T-helper 1 cell treated with Interleukin-12 subunit alpha and Interleukin-12 subunit beta and Interleukin-4 antibody, amounts not matched to agents 30 μg/mL and 1 μg/mL, for 36 hours (primary cell): ENCODE data around the gene MAP7D2.

Experiments used
- H3K27ac Mint-ChIP-seq: one replicate; pipeline ENCODE4 v1.8.0; 2021; ENCODE audit warnings: mild to moderate bottlenecking, mixed read lengths
- H3K27me3 Mint-ChIP-seq: one replicate; pipeline ENCODE4 v1.8.0; 2021; ENCODE audit warnings: low read depth, mixed read lengths
- H3K36me3 Mint-ChIP-seq: one replicate; pipeline ENCODE4 v1.8.0; 2021; ENCODE audit warnings: low read depth, mixed read lengths
- H3K4me1 Mint-ChIP-seq: one replicate; pipeline ENCODE4 v1.8.0; 2021; ENCODE audit warnings: low read depth, mixed read lengths
- H3K4me3 Mint-ChIP-seq: one replicate; pipeline ENCODE4 v1.8.0; 2021; ENCODE audit warnings: mild to moderate bottlenecking, moderate library complexity, mixed read lengths
- H3K9me3 Mint-ChIP-seq: one replicate; pipeline ENCODE4 v1.8.0; 2021; ENCODE audit warnings: mixed read lengths

Gene MAP7D2

GRCh38 chrX:19991350-19991718 lies 125.4 kb downstream of the MAP7D2 start:
- Mint-ChIP-seq H3K27ac (peak overlapping the region; percentile 90), H3K4me1 (peaks cover 12% of the 10 kb centered on the region), H3K36me3 (peaks cover 5% of the 10 kb centered on the region), H3K9me3 (no peaks in the 10 kb centered on the region), H3K4me3 (peak overlapping the region; percentile 92), H3K27me3 (no peaks in the 10 kb centered on the region)

DNA sequence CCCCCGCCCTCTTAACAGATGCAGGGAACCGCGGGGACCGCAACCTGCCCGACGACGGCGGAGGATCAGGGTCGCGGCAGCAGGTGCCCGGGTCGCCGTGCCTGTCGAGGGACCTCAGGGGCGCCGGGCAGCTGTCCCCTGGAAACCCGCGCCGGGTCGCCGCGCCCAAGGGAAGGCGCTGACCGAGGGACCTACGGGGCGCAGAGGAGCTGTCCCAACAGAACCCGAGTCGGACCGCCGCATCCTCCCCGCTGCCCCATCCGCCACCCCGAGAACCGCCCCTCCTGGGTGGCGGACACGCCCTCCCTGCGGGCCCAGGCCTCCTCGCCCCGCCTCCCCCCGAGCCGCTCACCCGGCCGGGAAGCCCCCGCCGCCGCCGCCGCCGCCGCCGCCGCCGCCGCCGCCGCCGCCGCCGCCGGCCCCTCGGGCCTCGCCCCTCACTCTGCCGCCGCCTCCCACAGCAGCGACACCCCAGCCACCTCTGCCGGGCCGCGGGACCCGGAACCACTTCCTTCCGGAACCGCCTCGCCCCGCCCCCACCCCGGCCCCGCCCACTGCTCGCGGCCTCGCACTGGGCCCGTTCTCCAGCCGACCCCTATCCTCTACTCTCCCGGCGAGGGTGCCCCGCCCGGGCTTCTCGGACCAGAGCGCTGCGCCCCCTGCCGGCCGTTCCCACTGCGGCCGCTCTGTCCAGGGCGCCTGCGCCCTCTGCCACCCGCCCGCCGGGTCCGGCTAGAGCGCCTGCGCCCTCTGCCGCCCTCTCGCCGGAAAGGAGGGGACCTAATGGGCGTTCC lies 126.0 kb downstream of the MAP7D2 start, which contains the start of gene BCLAF3:
TSS of gene BCLAF3 (minus strand) at position 506 of the 794 bp plus-strand sequence. CDS start 20,797 bp downstream, outside the sequence.
- no peaks in the 10 kb centered on the region for H3K27me3 Mint-ChIP-seq

DNA sequence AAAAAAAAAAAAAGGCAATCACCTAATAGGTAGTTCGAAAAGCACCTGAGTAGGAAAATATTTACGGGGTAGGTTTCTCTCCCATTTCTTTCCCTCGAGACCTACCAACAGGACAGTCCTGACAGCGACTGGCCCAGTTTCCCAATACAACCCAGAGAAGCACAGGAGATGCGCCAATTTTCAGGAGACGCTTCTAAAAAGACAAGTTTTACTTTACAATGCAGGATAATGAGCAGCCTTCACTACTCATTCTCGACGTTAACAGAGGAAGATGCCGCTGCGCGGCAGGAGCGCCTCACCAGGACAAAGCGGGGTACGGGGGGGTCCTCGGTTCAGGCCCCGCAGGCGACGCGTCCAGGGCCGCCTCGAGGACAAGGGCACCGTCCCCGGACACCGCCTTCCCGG lies 126.6 kb downstream of the MAP7D2 start:
- Mint-ChIP-seq H3K9me3 (no peaks in the 10 kb centered on the region), H3K27ac (peak overlapping the region; percentile 69), H3K36me3 (peaks cover 8% of the 10 kb centered on the region), H3K27me3 (no peaks in the 10 kb centered on the region), H3K4me3 (peak overlapping the region; percentile 91), H3K4me1 (peaks cover 12% of the 10 kb centered on the region)

More for the DNA sequence above, 126.0 kb downstream of the MAP7D2 start, which contains the start of gene BCLAF3:
- H3K36me3 Mint-ChIP-seq: peaks cover 6% of the 10 kb centered on the region
- H3K4me1 Mint-ChIP-seq: peaks cover 12% of the 10 kb centered on the region
- peak within 1 kb of the TSS; percentile 92 for H3K4me3 Mint-ChIP-seq
- no peaks in the 10 kb centered on the region for H3K9me3 Mint-ChIP-seq
- H3K27ac Mint-ChIP-seq: peak within 1 kb of the TSS; percentile 90

DNA sequence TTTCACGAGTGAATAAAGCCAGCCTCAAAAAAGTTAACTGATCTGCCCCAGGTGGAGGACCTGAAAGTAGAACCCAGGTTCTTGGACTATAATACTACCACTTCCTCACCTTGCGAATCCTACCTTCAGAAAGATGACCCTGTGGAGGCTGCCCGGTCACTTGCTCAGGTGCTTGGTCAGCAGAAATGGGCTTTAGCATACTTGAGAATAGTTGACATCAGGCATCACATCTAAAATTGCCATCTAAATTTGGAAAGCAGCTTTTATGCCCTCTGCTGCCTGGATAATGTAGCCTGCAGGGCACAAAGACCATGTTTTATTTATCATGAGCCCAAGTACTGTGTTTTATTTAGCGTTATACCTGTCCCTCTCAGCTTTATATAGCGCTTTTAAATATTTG lies 128.9 kb downstream of the MAP7D2 start:
- peaks cover 8% of the 10 kb centered on the region for H3K36me3 Mint-ChIP-seq
- no peak overlapping the region for H3K4me3 Mint-ChIP-seq

DNA sequence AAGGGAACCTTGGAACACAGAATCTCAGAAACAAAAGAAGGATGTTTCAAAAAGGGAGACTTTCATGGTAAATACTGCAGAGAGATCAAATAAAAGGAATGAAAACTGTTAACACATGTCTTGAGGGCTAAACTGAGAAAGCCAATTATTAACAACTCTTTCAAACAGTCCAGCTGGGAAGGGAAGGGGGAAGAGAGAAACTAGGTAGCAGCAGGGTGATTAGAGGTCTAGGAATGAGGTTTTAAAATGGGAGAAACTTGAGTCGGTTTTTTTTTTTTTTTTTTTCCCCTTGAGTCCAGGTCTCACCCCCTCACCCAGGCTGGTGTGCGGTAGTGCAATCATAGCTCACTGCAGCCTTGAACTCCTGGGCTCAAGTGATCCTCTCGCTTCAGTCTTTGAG lies 130.2 kb downstream of the MAP7D2 start:
- H3K9me3 Mint-ChIP-seq: no peaks in the 10 kb centered on the region
- H3K4me1 Mint-ChIP-seq: peaks cover 9% of the 10 kb centered on the region
- no peaks in the 10 kb centered on the region for H3K27me3 Mint-ChIP-seq
- peak overlapping the region; percentile 13 for H3K27ac Mint-ChIP-seq
- no peak overlapping the region for H3K4me3 Mint-ChIP-seq
- peaks cover 8% of the 10 kb centered on the region for H3K36me3 Mint-ChIP-seq

More for the DNA sequence above, 128.9 kb downstream of the MAP7D2 start:
- H3K4me1 Mint-ChIP-seq: peaks cover 12% of the 10 kb centered on the region
- H3K27me3 Mint-ChIP-seq: no peaks in the 10 kb centered on the region
- no peaks in the 10 kb centered on the region for H3K9me3 Mint-ChIP-seq
- no peak overlapping the region for H3K27ac Mint-ChIP-seq

GRCh38 chrX:19981947-19982346 lies 134.8 kb downstream of the MAP7D2 start:
- no peaks in the 10 kb centered on the region for H3K27me3 Mint-ChIP-seq
- H3K27ac Mint-ChIP-seq: no peak overlapping the region
- no peak overlapping the region for H3K4me3 Mint-ChIP-seq
- H3K4me1 Mint-ChIP-seq: peaks cover 2% of the 10 kb centered on the region
- peaks cover 10% of the 10 kb centered on the region for H3K9me3 Mint-ChIP-seq
- H3K36me3 Mint-ChIP-seq: peaks cover 17% of the 10 kb centered on the region

GRCh38 chrX:19975845-19976244 lies 140.9 kb downstream of the MAP7D2 start:
- no peak overlapping the region for H3K4me3 Mint-ChIP-seq
- H3K27ac Mint-ChIP-seq: no peak overlapping the region
- H3K36me3 Mint-ChIP-seq: peaks cover 19% of the 10 kb centered on the region
- peaks cover 2% of the 10 kb centered on the region for H3K4me1 Mint-ChIP-seq
- H3K9me3 Mint-ChIP-seq: peaks cover 18% of the 10 kb centered on the region
- H3K27me3 Mint-ChIP-seq: no peaks in the 10 kb centered on the region

- no peaks in the 10 kb centered on the region for H3K27me3 Mint-ChIP-seq
- H3K4me1 Mint-ChIP-seq: peaks cover 2% of the 10 kb centered on the region
- H3K27ac Mint-ChIP-seq: no peak overlapping the region
- peaks cover 14% of the 10 kb centered on the region for H3K36me3 Mint-ChIP-seq
- H3K9me3 Mint-ChIP-seq: peaks cover 15% of the 10 kb centered on the region
- H3K4me3 Mint-ChIP-seq: no peak overlapping the region
These were observed 143.7 kb downstream of the MAP7D2 start for GRCh38 chrX:19972984-19973383.

GRCh38 chrX:19968276-19968675 lies 148.4 kb downstream of the MAP7D2 start:
- Mint-ChIP-seq H3K27ac (no peak overlapping the region), H3K4me3 (no peak overlapping the region), H3K36me3 (peaks cover 12% of the 10 kb centered on the region), H3K9me3 (no peaks in the 10 kb centered on the region), H3K27me3 (no peaks in the 10 kb centered on the region), H3K4me1 (peaks cover 13% of the 10 kb centered on the region)

DNA sequence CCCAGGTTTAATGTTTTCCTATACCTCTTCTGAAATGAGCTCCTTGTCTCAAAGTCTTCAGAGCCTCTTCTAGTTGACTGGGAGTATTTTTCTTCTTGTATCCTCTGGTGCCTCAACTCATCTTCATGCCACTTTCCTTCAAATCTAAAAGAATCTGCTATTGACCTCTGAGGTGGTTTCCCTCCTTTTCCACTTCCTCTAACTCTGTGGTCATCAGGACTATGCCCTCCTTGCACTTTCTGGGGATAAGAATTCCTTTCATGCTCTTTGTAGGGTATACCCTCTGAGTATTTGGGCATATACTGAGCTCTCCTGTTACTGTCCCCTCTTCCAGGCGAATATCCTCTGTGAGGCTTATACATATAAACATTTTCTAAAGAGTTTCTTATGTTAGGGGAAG lies 150.7 kb downstream of the MAP7D2 start:
- Mint-ChIP-seq H3K36me3 (peaks cover 14% of the 10 kb centered on the region), H3K4me1 (peaks cover 13% of the 10 kb centered on the region), H3K4me3 (no peak overlapping the region), H3K27me3 (no peaks in the 10 kb centered on the region), H3K9me3 (no peaks in the 10 kb centered on the region), H3K27ac (no peak overlapping the region)

DNA sequence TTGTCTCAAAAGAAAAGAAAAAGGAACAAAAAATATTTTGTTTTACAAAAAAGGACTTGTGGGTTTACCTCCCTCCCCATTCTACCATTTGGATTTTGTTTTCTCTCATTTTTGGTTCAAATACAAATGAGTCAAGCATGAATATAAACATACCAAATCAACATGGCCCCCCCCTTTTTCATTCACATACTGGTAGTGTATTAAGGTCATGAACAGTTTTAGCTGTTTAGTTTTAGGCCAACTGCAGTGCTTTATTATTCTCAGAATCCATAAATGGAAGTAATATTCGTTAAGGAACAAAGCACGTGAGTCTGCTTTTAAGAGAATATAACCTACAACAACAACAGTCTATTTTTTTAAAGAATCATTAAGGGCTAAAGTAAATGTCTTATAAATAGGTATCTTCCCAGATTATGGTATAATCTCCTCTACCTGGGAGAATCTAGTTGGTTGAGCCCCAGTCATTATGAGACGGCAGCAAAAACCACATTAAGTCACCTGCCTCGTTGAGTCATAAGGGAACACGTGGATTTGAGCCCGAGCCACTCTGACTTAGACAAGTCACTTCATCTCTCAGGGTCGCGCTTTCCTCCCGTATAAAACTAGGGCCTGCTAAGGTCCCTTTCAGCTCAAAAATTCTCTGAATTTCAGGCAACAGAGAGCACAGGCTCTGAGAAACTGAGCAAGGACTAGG lies 152.5 kb downstream of the MAP7D2 start:
- Mint-ChIP-seq H3K27me3 (no peaks in the 10 kb centered on the region), H3K9me3 (no peaks in the 10 kb centered on the region), H3K36me3 (peaks cover 14% of the 10 kb centered on the region), H3K4me1 (peaks cover 13% of the 10 kb centered on the region), H3K4me3 (no peak overlapping the region), H3K27ac (no peak overlapping the region)

DNA sequence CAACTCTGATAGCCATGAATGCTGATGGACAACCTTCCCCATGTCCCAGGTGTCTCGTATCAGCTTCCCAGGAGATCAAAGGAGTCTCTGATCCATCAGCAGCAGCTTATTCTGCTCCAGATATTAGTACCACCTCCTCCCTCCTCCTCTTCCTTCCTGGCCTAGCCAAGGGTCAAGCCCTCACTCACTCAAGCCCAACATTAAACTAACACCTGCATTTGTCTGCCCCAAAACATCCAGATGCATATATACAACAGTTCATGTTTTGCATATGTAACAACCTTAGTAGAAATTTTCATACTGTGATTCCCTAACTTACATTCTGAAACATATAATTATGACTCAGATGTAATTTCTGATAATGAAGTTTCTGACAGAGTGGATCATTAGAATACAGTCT lies 155.8 kb downstream of the MAP7D2 start:
- Mint-ChIP-seq H3K36me3 (peaks cover 13% of the 10 kb centered on the region), H3K4me3 (no peak overlapping the region), H3K4me1 (peaks cover 12% of the 10 kb centered on the region), H3K27me3 (no peaks in the 10 kb centered on the region), H3K9me3 (no peaks in the 10 kb centered on the region), H3K27ac (no peak overlapping the region)

DNA sequence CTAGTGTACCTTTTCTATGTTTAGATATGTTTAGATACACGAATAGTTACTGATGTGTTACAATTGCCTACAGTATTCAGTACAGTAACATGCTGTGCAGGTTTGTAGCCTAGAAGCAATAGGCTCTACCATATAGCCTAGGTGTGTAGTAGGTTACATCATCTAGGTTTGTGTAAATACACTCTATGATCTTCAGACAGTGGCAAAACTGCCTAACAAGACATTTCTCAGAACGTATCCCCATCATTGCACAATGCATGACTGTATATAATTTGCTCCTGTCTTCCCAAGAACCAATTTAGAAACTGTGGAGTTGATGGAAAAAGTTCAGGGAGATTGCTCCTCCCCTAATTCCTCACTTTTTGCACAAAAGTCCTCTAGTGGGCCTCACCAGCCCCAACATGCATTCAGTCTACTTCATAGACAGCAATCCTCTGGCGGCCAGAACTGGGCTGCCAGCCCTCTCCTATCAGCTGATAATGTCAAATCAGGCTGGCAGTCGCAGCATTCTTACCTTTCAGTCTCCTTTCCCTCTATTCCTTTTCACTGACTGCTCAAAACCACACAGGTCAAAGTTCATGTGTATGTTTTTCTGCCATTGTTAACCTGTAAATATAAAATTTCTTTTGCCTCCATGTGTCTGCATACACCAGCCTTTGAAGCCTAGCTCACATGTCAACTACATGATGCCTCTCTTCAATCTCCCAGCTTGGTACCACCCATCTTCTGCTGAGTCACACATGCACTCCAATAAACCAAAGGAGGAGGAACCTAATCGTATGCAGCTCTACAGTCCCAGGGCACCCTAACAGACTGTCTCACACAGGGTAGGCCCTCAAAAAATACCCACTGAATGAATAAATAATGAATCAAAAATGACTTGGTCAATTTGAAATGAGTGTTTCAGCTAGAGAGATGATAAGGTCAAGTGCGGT lies 157.9 kb downstream of the MAP7D2 start:
- H3K27ac Mint-ChIP-seq: no peak overlapping the region
- no peak overlapping the region for H3K4me3 Mint-ChIP-seq
- no peaks in the 10 kb centered on the region for H3K27me3 Mint-ChIP-seq
- H3K4me1 Mint-ChIP-seq: peaks cover 2% of the 10 kb centered on the region
- no peaks in the 10 kb centered on the region for H3K9me3 Mint-ChIP-seq
- peaks cover 6% of the 10 kb centered on the region for H3K36me3 Mint-ChIP-seq

DNA sequence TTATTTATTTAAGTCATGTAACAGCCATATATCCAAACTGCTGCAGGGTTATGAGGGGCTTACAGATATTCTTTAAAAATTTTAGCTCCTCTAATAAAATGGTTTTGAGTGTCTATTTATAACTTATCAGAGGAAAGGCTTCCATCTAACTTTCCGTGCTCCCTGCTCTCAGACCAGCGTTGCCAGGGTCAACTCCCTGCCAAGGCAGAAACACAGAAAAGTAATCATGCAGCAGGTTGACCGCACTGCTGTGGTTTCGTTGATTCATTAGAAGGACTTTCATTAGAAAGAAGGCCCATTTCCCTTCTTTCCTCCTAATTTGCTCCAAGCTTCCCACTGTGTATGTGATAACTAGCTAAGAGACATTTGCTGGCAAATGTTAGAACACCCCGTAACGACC lies 159.8 kb downstream of the MAP7D2 start:
- H3K4me3 Mint-ChIP-seq: no peak overlapping the region
- peaks cover 2% of the 10 kb centered on the region for H3K4me1 Mint-ChIP-seq
- H3K9me3 Mint-ChIP-seq: no peaks in the 10 kb centered on the region
- peaks cover 9% of the 10 kb centered on the region for H3K36me3 Mint-ChIP-seq
- no peak overlapping the region for H3K27ac Mint-ChIP-seq
- no peaks in the 10 kb centered on the region for H3K27me3 Mint-ChIP-seq
